Stomach (tissue), 9 donors: Measurements from ENCODE around the gene AKT1S1. TPM values are rescaled to one million over a fixed set of nuclear protein-coding genes. Genes with fewer than 3 reads are reported as not detected.
A peak's percentile ranks its signal among the peaks of the same experiment; 100 is the strongest.

Source experiments
- DNase-seq, 2 donors: peaks; one replicate each; pipeline versions ENCODE4 v3.0.0 to v3.0.0-alpha.2; 2013 to 2019
- H3K27ac ChIP-seq, 5 donors: fragments of 200-600 bp in 4 of 5; sonication (generic) in 4 of 5; one replicate each; pipeline ENCODE4 v1.5.1; 2013 to 2019; ENCODE audit warnings: mild to moderate bottlenecking in 1 of 5, moderate library complexity in 1 of 5
- H3K27me3 ChIP-seq, 3 donors: fragments of 200-600 bp; sonication (generic); one replicate each; pipeline ENCODE4 v1.5.1; 2017 to 2019; ENCODE audit warnings: mixed run types in 1 of 3
- H3K36me3 ChIP-seq, 4 donors: fragments of 200-600 bp; sonication (generic); 1 replicate in 3 of 4; 2 replicates in 1 of 4; pipeline ENCODE4 v1.5.1; 2016 to 2019
- H3K4me1 ChIP-seq, 4 donors: fragments of 200-600 bp; sonication (generic); one replicate each; pipeline ENCODE4 v1.5.1; 2016 to 2019
- H3K4me3 ChIP-seq, 4 donors: fragments of 200-600 bp; sonication (generic) in 3 of 4; one replicate each; pipeline ENCODE4 v1.5.1; 2016 to 2019; ENCODE audit warnings: mild to moderate bottlenecking in 1 of 4
- H3K9me3 ChIP-seq, 4 donors: fragments of 200-600 bp; sonication (generic); one replicate each; pipeline ENCODE4 v1.5.1; 2016 to 2019
- CTCF ChIP-seq, 7 experiments: fragments of 450-650 bp in 4 of 7; fragments of 200-600 bp in 3 of 7; sonication (generic) in 3 of 7; IDR thresholded peaks; one replicate each; pipeline ENCODE4 v1.5.1; 2016 to 2019; ENCODE audit warnings: antibody characterized with exemption in 7 of 7, control low read depth in 2 of 7, mild to moderate bottlenecking in 1 of 7
- EP300 ChIP-seq: sonication (generic); formaldehyde crosslinking; IDR thresholded peaks from one replicate; pipeline ENCODE4 v1.6.1; 2017; ENCODE audit warnings: antibody characterized with exemption
- POLR2A ChIP-seq, 4 donors: fragments of 450-650 bp; IDR thresholded peaks; one replicate each; pipeline ENCODE4 v1.6.1; 2016; ENCODE audit warnings: antibody characterized with exemption in 4 of 4, control low read depth in 2 of 4, mild to moderate bottlenecking in 1 of 4, moderate library complexity in 1 of 4
- POLR2AphosphoS5 ChIP-seq, 3 donors: sonication (generic); formaldehyde crosslinking; IDR thresholded peaks; one replicate each; pipeline ENCODE4 v1.6.1; 2016; ENCODE audit warnings: antibody characterized with exemption in 3 of 3
- WGBS, 5 donors: extraction: QIAGEN DNeasy Blood & Tissue Kit in 3 of 5; methylation state at CpG; one replicate each; pipeline versions ENCODE4 v1.1.5 to v1.1.7; 2013 to 2018; 5-methylcytosine and 5-hydroxymethylcytosine counted together
- intact Hi-C: fragments of 100-400 bp; cut with DNase I; formaldehyde crosslinking; loops from one replicate; pipeline ENCODE4 v1.15.1; 2023; ENCODE audit warnings: low total_unique reads
- polyA plus RNA-seq, 3 donors: library from polyadenylated mRNA; stranded (reverse); fragments of 200-250 nt; gene quantifications; one replicate each; pipeline ENCODE4 v1.2.3, GENCODE V29; 2013
- total RNA-seq, 5 donors: library from RNA; depleted of rRNA; stranded (reverse); fragments of >200 nt; gene quantifications; one replicate each; pipeline versions ENCODE4 v1.1.0 to v1.2.3, GENCODE V29; 2014 to 2016
- donor health status: healthy with polysubstance abuse.
- donor health status: Bipolar disorder and iron deficiency.
- donor health status: healthy.

AKT1S1 gene
- total and polyA plus RNA-seq, 8 donors, result 3.5 to 63.7 (median 29.1) TPM

- peaks cover 17 to 25% (median 21%) of the 10 kb centered on the region in 4 donors for H3K4me1 ChIP-seq
- no peak overlapping the region for H3K4me3 ChIP-seq
- 84 to 94% (median 91%) methylated on average over 8 to 10 of the region's 10 CpGs for WGBS, 5 donors
- H3K9me3 ChIP-seq, result no peaks in the 10 kb centered on the region
- H3K27ac ChIP-seq, result no peak overlapping the region
- intact Hi-C loops, result no loop called here
- TF ChIP-seq EP300 (no peak), POLR2AphosphoS5 (IDR thresholded peaks at IDR 0.05) (no peak), POLR2A (IDR thresholded peaks at IDR 0.05) (no peak), CTCF (IDR thresholded peaks at IDR 0.05) (no peak)
- H3K36me3 ChIP-seq, result peaks cover 52 to 68% (median 67%) of the 10 kb centered on the region in 4 donors
- H3K27me3 ChIP-seq, result no peaks in the 10 kb centered on the region
- no peak for DNase-seq
Measured at GRCh38 chr19:49880162-49880869, 3.2 kb upstream of the AKT1S1 start.

GRCh38 chr19:49879243-49879963 is 2.2 kb upstream of the AKT1S1 start:
- Histone ChIP-seq H3K4me3 (peak overlapping the region in 1 of 4 donors; percentile 93), H3K4me1 (peaks cover 23 to 34% (median 31%) of the 10 kb centered on the region in 4 donors), H3K27ac (peak overlapping the region in 2 of 5 donors; percentile 98), H3K9me3 (no peaks in the 10 kb centered on the region), H3K36me3 (peaks cover 46 to 60% (median 58%) of the 10 kb centered on the region in 4 donors), H3K27me3 (no peaks in the 10 kb centered on the region)
- peak in 1 of 2 donors; percentile 54 for DNase-seq
- TF ChIP-seq POLR2AphosphoS5 (IDR thresholded peaks at IDR 0.05) (no peak), POLR2A (IDR thresholded peaks at IDR 0.05) (no peak), CTCF (IDR thresholded peaks at IDR 0.05) (no peak), EP300 (no peak)
- intact Hi-C loops, result no loop called here
- 94 to 99% (median 96%) methylated on average over 12 of the region's 12 CpGs for WGBS, 5 donors

DNA sequence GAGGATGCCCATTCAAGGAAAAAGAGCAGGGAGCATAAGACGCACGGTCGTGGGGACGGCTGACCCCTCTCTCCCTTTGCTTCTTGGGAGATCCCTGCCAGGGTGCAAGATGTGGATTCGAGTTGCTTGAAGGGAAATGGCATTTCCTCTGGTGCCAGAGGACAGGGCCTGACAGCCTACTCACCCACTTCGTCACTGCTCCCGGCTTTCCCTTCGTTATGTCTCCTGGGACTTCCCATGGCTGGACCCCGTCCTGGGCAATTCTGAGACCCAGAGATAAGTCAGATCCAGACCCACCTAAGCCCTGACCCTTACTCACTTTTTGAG is 1.6 kb upstream of the AKT1S1 start:
- Histone ChIP-seq H3K4me3 (peak overlapping the region; percentile 73 to 100 (median 92)), H3K36me3 (peaks cover 39 to 60% (median 54%) of the 10 kb centered on the region in 4 donors), H3K9me3 (no peaks in the 10 kb centered on the region), H3K27me3 (no peaks in the 10 kb centered on the region), H3K27ac (peak overlapping the region in 4 of 5 donors; percentile 98 to 100 (median 98)), H3K4me1 (peaks cover 23 to 39% (median 35%) of the 10 kb centered on the region in 4 donors)
- 88 to 90% (median 89%) methylated on average over 9 of the region's 9 CpGs for WGBS, 5 donors
- TF ChIP-seq POLR2A (IDR thresholded peaks at IDR 0.05) (no peak), EP300 (no peak), CTCF (IDR thresholded peaks at IDR 0.05) (no peak), POLR2AphosphoS5 (IDR thresholded peaks at IDR 0.05) (no peak)
- intact Hi-C loops, result no loop called here
- peak in 1 of 2 donors; percentile 28 for DNase-seq

GRCh38 chr19:49877879-49878743 is 956 bp upstream of the AKT1S1 start:
- TF ChIP-seq POLR2A (IDR thresholded peaks at IDR 0.05) (no peak), POLR2AphosphoS5 (IDR thresholded peaks at IDR 0.05) (peak in 1 of 3 donors; percentile 51)
- Histone ChIP-seq H3K27ac (peak overlapping the region; percentile 98 to 100 (median 98)), H3K4me1 (peaks cover 23 to 39% (median 35%) of the 10 kb centered on the region in 4 donors), H3K27me3 (no peaks in the 10 kb centered on the region), H3K36me3 (peaks cover 33 to 56% (median 50%) of the 10 kb centered on the region in 4 donors), H3K9me3 (no peaks in the 10 kb centered on the region), H3K4me3 (peak overlapping the region; percentile 73 to 100 (median 92))
- DNase-seq, result peak; percentile 99
- intact Hi-C loops, result no loop called here
- 7 to 10% (median 8%) methylated on average over 29 to 41 of the region's 41 CpGs for WGBS, 5 donors
